H9 (cell line): ENCODE measurements around the gene PRR23A. TPM values are rescaled to one million over a fixed set of nuclear protein-coding genes. Genes with fewer than 3 reads are reported as not detected.

Source experiments
- DNase-seq: peaks from one replicate; pipeline ENCODE4 v3.0.0-alpha.2; 2017
- H2AFZ ChIP-seq: one replicate; pipeline ENCODE4 v1.6.1; 2013; ENCODE audit warnings: mild to moderate bottlenecking, low read length, control low read depth, moderate library complexity
- H2AK5ac ChIP-seq: 2 replicates; pipeline ENCODE4 v1.6.1; 2013; ENCODE audit warnings: low read length, control low read depth, mixed read lengths; ENCODE audit not compliant: insufficient read length
- H2BK120ac ChIP-seq: one replicate; pipeline ENCODE4 v1.6.1; 2013; ENCODE audit warnings: low read depth, mild to moderate bottlenecking, low read length, control low read depth, inconsistent platforms; ENCODE audit not compliant: poor library complexity, severe bottlenecking
- H2BK12ac ChIP-seq: 2 replicates; pipeline ENCODE4 v1.6.1; 2013; ENCODE audit warnings: low read length, control low read depth, mixed read lengths, low read depth; ENCODE audit not compliant: insufficient read length
- H2BK15ac ChIP-seq: 2 replicates; pipeline ENCODE4 v1.6.1; 2013; ENCODE audit warnings: low read depth, low read length, control low read depth
- H2BK20ac ChIP-seq: one replicate; pipeline ENCODE4 v1.6.1; 2013; ENCODE audit warnings: low read depth, mild to moderate bottlenecking, low read length, control low read depth, inconsistent platforms; ENCODE audit not compliant: poor library complexity, severe bottlenecking
- H2BK5ac ChIP-seq: 2 replicates; pipeline ENCODE4 v1.6.1; 2013; ENCODE audit warnings: low read length, control low read depth, mixed read lengths; ENCODE audit not compliant: insufficient read length
- H3K14ac ChIP-seq: 2 replicates; pipeline ENCODE4 v1.6.1; 2013; ENCODE audit warnings: low read length, control low read depth; ENCODE audit not compliant: insufficient read depth
- H3K18ac ChIP-seq: 2 replicates; pipeline ENCODE4 v1.6.1; 2013; ENCODE audit warnings: low read depth, mild to moderate bottlenecking, mixed read lengths, low read length, control low read depth; ENCODE audit not compliant: insufficient read length
- H3K23ac ChIP-seq: 2 replicates; pipeline ENCODE4 v1.6.1; 2013; ENCODE audit warnings: low read length, control low read depth, mixed read lengths, low read depth; ENCODE audit not compliant: insufficient read length
- H3K23me2 ChIP-seq: 2 replicates; pipeline ENCODE4 v1.6.1; 2013; ENCODE audit warnings: low read depth, mild to moderate bottlenecking, mixed read lengths, low read length, control low read depth; ENCODE audit not compliant: insufficient read length, poor library complexity, severe bottlenecking
- H3K27ac ChIP-seq: 2 replicates; pipeline ENCODE4 v1.5.1; 2013; ENCODE audit warnings: low read length, control low read depth, mixed read lengths, low read depth; ENCODE audit not compliant: insufficient read length
- H3K27me3 ChIP-seq: 2 replicates; pipeline ENCODE4 v1.6.1; 2013; ENCODE audit warnings: low read length, control low read depth, inconsistent platforms; ENCODE audit not compliant: insufficient read depth
- H3K4ac ChIP-seq: 2 replicates; pipeline ENCODE4 v1.6.1; 2013; ENCODE audit warnings: low read depth, mild to moderate bottlenecking, control low read depth, inconsistent platforms, low read length, moderate library complexity
- H3K4me1 ChIP-seq: 2 replicates; pipeline ENCODE4 v1.6.1; 2013; ENCODE audit warnings: low read length, control low read depth, inconsistent platforms; ENCODE audit not compliant: insufficient read depth
- H3K4me2 ChIP-seq: 2 replicates; pipeline ENCODE4 v1.6.1; 2013; ENCODE audit warnings: low read length, control low read depth, mixed read lengths; ENCODE audit not compliant: insufficient read length, insufficient read depth
- H3K56ac ChIP-seq: 2 replicates; pipeline ENCODE4 v1.6.1; 2013; ENCODE audit warnings: low read depth, mild to moderate bottlenecking, mixed read lengths, low read length, control low read depth; ENCODE audit not compliant: insufficient read length
- H3K79me1 ChIP-seq: 2 replicates; pipeline ENCODE4 v1.6.1; 2013; ENCODE audit warnings: low read depth, mild to moderate bottlenecking, moderate library complexity, low read length, control low read depth, inconsistent platforms; ENCODE audit not compliant: insufficient read depth, poor library complexity, severe bottlenecking
- H3K79me2 ChIP-seq: 2 replicates; pipeline ENCODE4 v1.6.1; 2013; ENCODE audit warnings: low read length, control low read depth, inconsistent platforms; ENCODE audit not compliant: insufficient read depth
- H3K9ac ChIP-seq: 2 replicates; pipeline ENCODE4 v1.6.1; 2013; ENCODE audit warnings: low read length, control low read depth, mixed read lengths; ENCODE audit not compliant: insufficient read length; ENCODE audit errors: extremely low read depth
- H3K9me3 ChIP-seq: one replicate; pipeline ENCODE4 v1.6.1; 2013; ENCODE audit warnings: low read depth, low read length, inconsistent platforms; ENCODE audit not compliant: control insufficient read depth
- H3T11ph ChIP-seq: one replicate; pipeline ENCODE4 v1.6.1; 2013; ENCODE audit warnings: mild to moderate bottlenecking, low read length, control low read depth, inconsistent platforms
- H4K20me1 ChIP-seq: one replicate; pipeline ENCODE4 v1.6.1; 2013; ENCODE audit not compliant: control insufficient read depth, insufficient read length, insufficient read depth
- H4K5ac ChIP-seq: 2 replicates; pipeline ENCODE4 v1.6.1; 2013; ENCODE audit warnings: low read depth, mild to moderate bottlenecking, mixed read lengths, low read length, control low read depth; ENCODE audit not compliant: insufficient read length
- H4K8ac ChIP-seq: replicated peaks from 2 replicates; pipeline ENCODE4 v1.6.1; 2013; ENCODE audit warnings: low read length, control low read depth, mixed read lengths, low read depth; ENCODE audit not compliant: insufficient read length
- H4K91ac ChIP-seq: 2 replicates; pipeline ENCODE4 v1.6.1; 2013; ENCODE audit warnings: low read depth, mild to moderate bottlenecking, moderate library complexity, mixed read lengths, low read length, control low read depth; ENCODE audit not compliant: insufficient read length
- H3K27ac Mint-ChIP-seq, 3 experiments: 2 replicates in 2 of 3; 3 replicates in 1 of 3; pipeline ENCODE4 v1.8.0; 2020 to 2021; ENCODE audit warnings: mixed read lengths in 3 of 3, mild to moderate bottlenecking in 1 of 3, moderate library complexity in 1 of 3
- H3K27me3 Mint-ChIP-seq: 2 replicates; pipeline ENCODE4 v1.8.0; 2021; ENCODE audit warnings: low read depth, mild to moderate bottlenecking, moderate library complexity, mixed read lengths
- H3K36me3 Mint-ChIP-seq, 3 experiments: 2 replicates in 2 of 3; 3 replicates in 1 of 3; pipeline ENCODE4 v1.8.0; 2020 to 2021; ENCODE audit warnings: low read depth in 3 of 3, mixed read lengths in 3 of 3; ENCODE audit not compliant: insufficient read depth in 1 of 3
- H3K4me1 Mint-ChIP-seq, 2 experiments: 2 replicates each; pipeline ENCODE4 v1.8.0; 2020; ENCODE audit warnings: mixed read lengths in 2 of 2
- H3K4me3 Mint-ChIP-seq, 2 experiments: 2 replicates in 1 of 2; 3 replicates in 1 of 2; pipeline ENCODE4 v1.8.0; 2020 to 2021; ENCODE audit warnings: mild to moderate bottlenecking in 2 of 2, mixed read lengths in 2 of 2, moderate library complexity in 1 of 2
- H3K9me3 Mint-ChIP-seq, 2 experiments: 2 replicates in 1 of 2; 3 replicates in 1 of 2; pipeline ENCODE4 v1.8.0; 2020; ENCODE audit warnings: mild to moderate bottlenecking in 2 of 2, mixed read lengths in 2 of 2, moderate library complexity in 1 of 2
- WGBS: extraction: QIAGEN DNeasy Blood & Tissue Kit; methylation state at CpG from one replicate; pipeline ENCODE4 v1.1.7; 2013; ENCODE audit warnings: missing lambda C conversion rate, low lambda C conversion rate, mixed read lengths; ENCODE audit not compliant: insufficient read length; ENCODE audit errors: extremely low coverage; 5-methylcytosine and 5-hydroxymethylcytosine counted together
- total RNA-seq: library from RNA; stranded (reverse); gene quantifications from 2 replicates; pipeline ENCODE4 v1.2.1, GENCODE V29; 2021
- TF ChIP-seq, protein P1 (sequence below): fragments of 200-600 bp; sonication (generic); conservative IDR thresholded peaks from 3 replicates; pipeline ENCODE4 v1.8.0; 2021; ENCODE audit warnings: antibody characterized with exemption, mild to moderate bottlenecking

The PRR23A gene
- total RNA-seq, 1 experiment from 2014 or later = not detected

DNA sequence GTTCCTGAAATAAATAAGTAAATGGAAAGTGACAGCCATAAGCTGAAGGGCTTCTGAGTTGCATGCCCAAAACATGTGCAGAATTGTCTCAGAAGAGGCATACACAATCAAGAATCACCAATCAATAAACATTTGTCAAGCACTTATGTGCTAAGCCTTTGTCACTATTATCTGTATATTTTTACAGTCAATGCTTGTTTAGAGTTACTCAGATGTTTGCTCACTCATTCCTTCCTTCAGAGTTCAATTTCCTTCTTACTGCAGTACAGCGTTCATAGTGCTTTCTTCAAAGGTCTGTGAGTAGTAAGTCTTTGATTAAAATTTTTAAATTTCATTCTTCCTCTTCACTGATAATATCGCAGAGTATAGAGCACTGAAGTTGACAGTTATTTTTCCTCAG is 41.8 kb downstream of the PRR23A start:
- H3K9me3 ChIP-seq = no peaks in the 10 kb centered on the region
- no peaks in the 10 kb centered on the region for H3K79me2 ChIP-seq

More for the DNA sequence above, 41.8 kb downstream of the PRR23A start:
- no CpG with 5 or more reads among the region's 2 CpGs for WGBS
- no peak overlapping the region for H2BK5ac ChIP-seq
- H3K23me2 ChIP-seq = no peaks in the 10 kb centered on the region
- no peak overlapping the region for H2BK20ac ChIP-seq
- Mint-ChIP-seq H3K9me3 (peaks cover 19% of the 10 kb centered on the region in 2 experiments), H3K4me3 (no peak overlapping the region), H3K4me1 (peaks cover 0 to 3% of the 10 kb centered on the region in 2 experiments; a peak in 1 of 4 replicates), H3K36me3 (peaks cover 0 to 16% (median 4%) of the 10 kb centered on the region in 3 experiments; a peak in 4 of 7 replicates), H3K27ac (no peak overlapping the region), H3K27me3 (peaks cover 44% of the 10 kb centered on the region)
- no peaks in the 10 kb centered on the region for H4K20me1 ChIP-seq
- H2AK5ac ChIP-seq = no peak overlapping the region
- H3K18ac ChIP-seq = no peak overlapping the region
- no peak for DNase-seq
- H3K9ac ChIP-seq = no peak overlapping the region
- H2BK15ac ChIP-seq = no peak overlapping the region
- no peaks in the 10 kb centered on the region for H3K79me1 ChIP-seq
- no peaks in the 10 kb centered on the region for H3K4me1 ChIP-seq
- no peak overlapping the region for H3K4me2 ChIP-seq
- no peak overlapping the region for H3K56ac ChIP-seq
- no peak overlapping the region for H4K91ac ChIP-seq
- no peak overlapping the region for H2BK12ac ChIP-seq
- H2BK120ac ChIP-seq = no peak overlapping the region
- H3T11ph ChIP-seq = no peak overlapping the region
- no peak overlapping the region for H3K27ac ChIP-seq
- no peak overlapping the region for H4K5ac ChIP-seq
- no peaks in the 10 kb centered on the region for H3K27me3 ChIP-seq
- TF ChIP-seq, protein P1, sequence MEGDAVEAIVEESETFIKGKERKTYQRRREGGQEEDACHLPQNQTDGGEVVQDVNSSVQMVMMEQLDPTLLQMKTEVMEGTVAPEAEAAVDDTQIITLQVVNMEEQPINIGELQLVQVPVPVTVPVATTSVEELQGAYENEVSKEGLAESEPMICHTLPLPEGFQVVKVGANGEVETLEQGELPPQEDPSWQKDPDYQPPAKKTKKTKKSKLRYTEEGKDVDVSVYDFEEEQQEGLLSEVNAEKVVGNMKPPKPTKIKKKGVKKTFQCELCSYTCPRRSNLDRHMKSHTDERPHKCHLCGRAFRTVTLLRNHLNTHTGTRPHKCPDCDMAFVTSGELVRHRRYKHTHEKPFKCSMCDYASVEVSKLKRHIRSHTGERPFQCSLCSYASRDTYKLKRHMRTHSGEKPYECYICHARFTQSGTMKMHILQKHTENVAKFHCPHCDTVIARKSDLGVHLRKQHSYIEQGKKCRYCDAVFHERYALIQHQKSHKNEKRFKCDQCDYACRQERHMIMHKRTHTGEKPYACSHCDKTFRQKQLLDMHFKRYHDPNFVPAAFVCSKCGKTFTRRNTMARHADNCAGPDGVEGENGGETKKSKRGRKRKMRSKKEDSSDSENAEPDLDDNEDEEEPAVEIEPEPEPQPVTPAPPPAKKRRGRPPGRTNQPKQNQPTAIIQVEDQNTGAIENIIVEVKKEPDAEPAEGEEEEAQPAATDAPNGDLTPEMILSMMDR = no peak
- no peak overlapping the region for H2AFZ ChIP-seq
- no peak overlapping the region for H4K8ac ChIP-seq
- no peak overlapping the region for H3K14ac ChIP-seq
- H3K23ac ChIP-seq = no peak overlapping the region
- no peak overlapping the region for H3K4ac ChIP-seq
